Stomach (tissue), 9 donors: ENCODE results near the gene SHCBP1. TPM values are rescaled to one million over a fixed set of nuclear protein-coding genes. Genes with fewer than 3 reads are reported as not detected.
"Not testable (repeated sequence)": the region's sequence is repeated elsewhere in the genome, so short reads cannot be mapped to it uniquely, and the experiment has no call there.

ENCODE experiments used
- DNase-seq, 2 donors: peaks; one replicate each; pipeline versions ENCODE4 v3.0.0 to v3.0.0-alpha.2; 2013 to 2019
- H3K27ac ChIP-seq, 5 donors: fragments of 200-600 bp in 4 of 5; sonication (generic) in 4 of 5; one replicate each; pipeline ENCODE4 v1.5.1; 2013 to 2019; ENCODE audit warnings: mild to moderate bottlenecking in 1 of 5, moderate library complexity in 1 of 5
- H3K27me3 ChIP-seq, 3 donors: fragments of 200-600 bp; sonication (generic); one replicate each; pipeline ENCODE4 v1.5.1; 2017 to 2019; ENCODE audit warnings: mixed run types in 1 of 3
- H3K36me3 ChIP-seq, 4 donors: fragments of 200-600 bp; sonication (generic); 1 replicate in 3 of 4; 2 replicates in 1 of 4; pipeline ENCODE4 v1.5.1; 2016 to 2019
- H3K4me1 ChIP-seq, 4 donors: fragments of 200-600 bp; sonication (generic); one replicate each; pipeline ENCODE4 v1.5.1; 2016 to 2019
- H3K4me3 ChIP-seq, 4 donors: fragments of 200-600 bp; sonication (generic) in 3 of 4; one replicate each; pipeline ENCODE4 v1.5.1; 2016 to 2019; ENCODE audit warnings: mild to moderate bottlenecking in 1 of 4
- H3K9me3 ChIP-seq, 4 donors: fragments of 200-600 bp; sonication (generic); one replicate each; pipeline ENCODE4 v1.5.1; 2016 to 2019
- EP300 ChIP-seq: sonication (generic); formaldehyde crosslinking; IDR thresholded peaks from one replicate; pipeline ENCODE4 v1.6.1; 2017; ENCODE audit warnings: antibody characterized with exemption
- POLR2A ChIP-seq, 4 donors: fragments of 450-650 bp; IDR thresholded peaks; one replicate each; pipeline ENCODE4 v1.6.1; 2016; ENCODE audit warnings: antibody characterized with exemption in 4 of 4, control low read depth in 2 of 4, mild to moderate bottlenecking in 1 of 4, moderate library complexity in 1 of 4
- POLR2AphosphoS5 ChIP-seq, 3 donors: sonication (generic); formaldehyde crosslinking; IDR thresholded peaks; one replicate each; pipeline ENCODE4 v1.6.1; 2016; ENCODE audit warnings: antibody characterized with exemption in 3 of 3
- WGBS, 5 donors: extraction: QIAGEN DNeasy Blood & Tissue Kit in 3 of 5; methylation state at CpG; one replicate each; pipeline versions ENCODE4 v1.1.5 to v1.1.7; 2013 to 2018; 5-methylcytosine and 5-hydroxymethylcytosine counted together
- intact Hi-C: fragments of 100-400 bp; cut with DNase I; formaldehyde crosslinking; loops from one replicate; pipeline ENCODE4 v1.15.1; 2023; ENCODE audit warnings: low total_unique reads
- polyA plus RNA-seq, 3 donors: library from polyadenylated mRNA; stranded (reverse); fragments of 200-250 nt; gene quantifications; one replicate each; pipeline ENCODE4 v1.2.3, GENCODE V29; 2013
- total RNA-seq, 5 donors: library from RNA; depleted of rRNA; stranded (reverse); fragments of >200 nt; gene quantifications; one replicate each; pipeline versions ENCODE4 v1.1.0 to v1.2.3, GENCODE V29; 2014 to 2016
- TF ChIP-seq, protein P1 (sequence below), 7 experiments: fragments of 450-650 bp in 4 of 7; fragments of 200-600 bp in 3 of 7; sonication (generic) in 3 of 7; IDR thresholded peaks; one replicate each; pipeline ENCODE4 v1.5.1; 2016 to 2019; ENCODE audit warnings: antibody characterized with exemption in 7 of 7, control low read depth in 2 of 7, mild to moderate bottlenecking in 1 of 7
- donor health status: healthy with polysubstance abuse.
- donor health status: Bipolar disorder and iron deficiency.
- donor health status: healthy.

The SHCBP1 gene
- total and polyA plus RNA-seq, 8 donors, result 1.4 to 28.1 (median 3.2) TPM; not detected in 3

- no peak for DNase-seq
- no peak overlapping the region for H3K4me3 ChIP-seq
- peaks cover 0 to 14% (median 3%) of the 10 kb centered on the region in 3 donors for H3K27me3 ChIP-seq
- no peaks in the 10 kb centered on the region for H3K36me3 ChIP-seq
- intact Hi-C loops, result no loop called here
- WGBS, 5 donors, result 75 to 82% (median 82%) methylated on average over 31 to 42 of the region's 42 CpGs
- TF ChIP-seq POLR2A (IDR thresholded peaks at IDR 0.05) (no peak), EP300 (no peak)
- TF ChIP-seq, protein P1, sequence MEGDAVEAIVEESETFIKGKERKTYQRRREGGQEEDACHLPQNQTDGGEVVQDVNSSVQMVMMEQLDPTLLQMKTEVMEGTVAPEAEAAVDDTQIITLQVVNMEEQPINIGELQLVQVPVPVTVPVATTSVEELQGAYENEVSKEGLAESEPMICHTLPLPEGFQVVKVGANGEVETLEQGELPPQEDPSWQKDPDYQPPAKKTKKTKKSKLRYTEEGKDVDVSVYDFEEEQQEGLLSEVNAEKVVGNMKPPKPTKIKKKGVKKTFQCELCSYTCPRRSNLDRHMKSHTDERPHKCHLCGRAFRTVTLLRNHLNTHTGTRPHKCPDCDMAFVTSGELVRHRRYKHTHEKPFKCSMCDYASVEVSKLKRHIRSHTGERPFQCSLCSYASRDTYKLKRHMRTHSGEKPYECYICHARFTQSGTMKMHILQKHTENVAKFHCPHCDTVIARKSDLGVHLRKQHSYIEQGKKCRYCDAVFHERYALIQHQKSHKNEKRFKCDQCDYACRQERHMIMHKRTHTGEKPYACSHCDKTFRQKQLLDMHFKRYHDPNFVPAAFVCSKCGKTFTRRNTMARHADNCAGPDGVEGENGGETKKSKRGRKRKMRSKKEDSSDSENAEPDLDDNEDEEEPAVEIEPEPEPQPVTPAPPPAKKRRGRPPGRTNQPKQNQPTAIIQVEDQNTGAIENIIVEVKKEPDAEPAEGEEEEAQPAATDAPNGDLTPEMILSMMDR (IDR thresholded peaks at IDR 0.05), result no peak
- no peak overlapping the region for H3K27ac ChIP-seq
- no peaks in the 10 kb centered on the region for H3K4me1 ChIP-seq
- H3K9me3 ChIP-seq, result peaks cover 0 to 7% (median 0%) of the 10 kb centered on the region in 4 donors
Measured at GRCh38 chr16:46568472-46569230, 52.5 kb downstream of the SHCBP1 start.

GRCh38 chr16:46562979-46563378 is 58.2 kb downstream of the SHCBP1 start:
- Histone ChIP-seq H3K27me3 (peaks cover 0 to 3% (median 0%) of the 10 kb centered on the region in 3 donors), H3K9me3 (no peaks in the 10 kb centered on the region), H3K27ac (no peak overlapping the region), H3K4me3 (no peak overlapping the region), H3K36me3 (no peaks in the 10 kb centered on the region), H3K4me1 (no peaks in the 10 kb centered on the region)
- intact Hi-C loops, result no loop called here
- no peak for TF ChIP-seq EP300
- TF ChIP-seq POLR2AphosphoS5 (IDR thresholded peaks at IDR 0.05), result no peak
- no peak for TF ChIP-seq POLR2A (IDR thresholded peaks at IDR 0.05)
- no peak for DNase-seq
- 60 to 68% (median 65%) methylated on average over 3 of the region's 3 CpGs for WGBS, 5 donors

GRCh38 chr16:46558018-46558417 is 63.2 kb downstream of the SHCBP1 start:
- H3K9me3 ChIP-seq, result no peaks in the 10 kb centered on the region
- WGBS, 5 donors, result 3 to 19% (median 15%) methylated on average over 1 of the region's 1 CpG
- no peak overlapping the region for H3K27ac ChIP-seq
- peaks cover 0 to 4% (median 0%) of the 10 kb centered on the region in 4 donors for H3K4me1 ChIP-seq
- intact Hi-C loops, result no loop called here
- no peak for DNase-seq
- H3K27me3 ChIP-seq, result peaks cover 0 to 12% (median 0%) of the 10 kb centered on the region in 3 donors
- TF ChIP-seq EP300, result no peak
- no peak for TF ChIP-seq POLR2AphosphoS5 (IDR thresholded peaks at IDR 0.05)
- TF ChIP-seq, protein P1 (IDR thresholded peaks at IDR 0.05), result no peak
- TF ChIP-seq POLR2A (IDR thresholded peaks at IDR 0.05), result no peak
- no peak overlapping the region for H3K4me3 ChIP-seq
- no peaks in the 10 kb centered on the region for H3K36me3 ChIP-seq

GRCh38 chr16:46555951-46556350 is 65.2 kb downstream of the SHCBP1 start:
- H3K9me3 ChIP-seq, result no peaks in the 10 kb centered on the region
- H3K4me3 ChIP-seq, result no peak overlapping the region
- TF ChIP-seq POLR2AphosphoS5 (IDR thresholded peaks at IDR 0.05) (no peak), POLR2A (IDR thresholded peaks at IDR 0.05) (no peak), EP300 (no peak)
- TF ChIP-seq, protein P1 (IDR thresholded peaks at IDR 0.05), result no peak
- no peaks in the 10 kb centered on the region for H3K36me3 ChIP-seq
- H3K27ac ChIP-seq, result no peak overlapping the region
- intact Hi-C loops, result no loop called here
- peaks cover 0 to 4% (median 0%) of the 10 kb centered on the region in 4 donors for H3K4me1 ChIP-seq
- peaks cover 0 to 18% (median 0%) of the 10 kb centered on the region in 3 donors for H3K27me3 ChIP-seq
- no peak for DNase-seq
- WGBS, 5 donors, result 57 to 74% (median 60%) methylated on average over 3 of the region's 3 CpGs

DNA sequence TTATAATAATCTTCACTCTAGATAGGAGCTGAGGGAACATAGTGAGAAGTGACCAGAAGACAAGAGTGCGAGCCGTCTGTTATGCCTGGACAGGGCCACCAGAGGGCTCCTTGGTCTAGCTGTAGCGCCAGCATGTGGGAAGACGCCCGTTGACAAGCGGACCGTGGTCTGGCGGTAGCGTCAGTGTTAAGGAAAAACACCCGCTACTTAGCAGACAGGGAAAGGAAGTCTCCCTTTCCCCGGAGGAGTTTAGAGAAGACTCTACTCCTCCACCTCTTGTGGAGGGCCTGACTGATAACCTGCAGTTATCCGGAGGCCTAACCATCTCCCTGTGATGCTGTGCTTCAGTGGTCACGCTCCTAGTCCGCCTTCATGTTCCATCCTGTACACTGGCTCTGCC is 66.7 kb downstream of the SHCBP1 start:
- peak; percentile 65 to 82 for DNase-seq
- intact Hi-C loops, H3K27ac ChIP-seq, H3K4me3 ChIP-seq, H3K4me1 ChIP-seq, H3K9me3 ChIP-seq, H3K36me3 ChIP-seq: not testable (repeated sequence)
- TF ChIP-seq, protein P1 (IDR thresholded peaks at IDR 0.05), result peak in 5 of 7 experiments; percentile 43 to 72 (median 52)
- H3K27me3 ChIP-seq, result peaks cover 0 to 20% (median 0%) of the 10 kb centered on the region in 3 donors
- WGBS, 5 donors, result 19 to 21% (median 21%) methylated on average over 14 of the region's 14 CpGs
